HG03442 (cell line): ENCODE results near the gene SPACA7.

Experiments
- ATAC-seq: cut with Tn5 transposase; IDR thresholded peaks from one replicate; pipeline ENCODE4 v1.9.1; 2021; ENCODE audit warnings: mild to moderate bottlenecking, moderate library complexity; ENCODE audit not compliant: unreplicated experiment

The SPACA7 gene

GRCh38 chr13:112462408-112462807 lies 86.3 kb downstream of the SPACA7 start:
- no peak for ATAC-seq

- no peak for ATAC-seq
Measured at GRCh38 chr13:112464720-112465119, 88.6 kb downstream of the SPACA7 start.

GRCh38 chr13:112465251-112466131 lies 89.3 kb downstream of the SPACA7 start:
- no peak for ATAC-seq

GRCh38 chr13:112466132-112467058 lies 90.2 kb downstream of the SPACA7 start:
- no peak for ATAC-seq

GRCh38 chr13:112467236-112467635 lies 91.1 kb downstream of the SPACA7 start:
- ATAC-seq = no peak

GRCh38 chr13:112468069-112468468 lies 91.9 kb downstream of the SPACA7 start:
- ATAC-seq = no peak

- ATAC-seq = no peak
Measured at GRCh38 chr13:112469071-112469745, 93.1 kb downstream of the SPACA7 start.

- no peak for ATAC-seq
Measured at GRCh38 chr13:112473818-112474217, 97.7 kb downstream of the SPACA7 start.

- ATAC-seq = no peak
Measured at GRCh38 chr13:112474869-112475268, 98.7 kb downstream of the SPACA7 start.

- ATAC-seq = no peak
Measured at GRCh38 chr13:112475889-112476288, 99.7 kb downstream of the SPACA7 start.

GRCh38 chr13:112477070-112477619 lies 101.0 kb downstream of the SPACA7 start:
- no peak for ATAC-seq

GRCh38 chr13:112479389-112479788 lies 103.2 kb downstream of the SPACA7 start:
- ATAC-seq = no peak

GRCh38 chr13:112481458-112481857 lies 105.3 kb downstream of the SPACA7 start:
- ATAC-seq = no peak

- ATAC-seq = no peak
Measured at GRCh38 chr13:112483299-112483698, 107.1 kb downstream of the SPACA7 start.
